Measurements from ENCODE around the gene PROZ. TPM values are rescaled to one million over a fixed set of nuclear protein-coding genes. Genes with fewer than 3 reads are reported as not detected.

The PROZ gene
- total RNA-seq, 1 experiment from 2014 or later: not detected

- no peaks in the 10 kb centered on the region for H3K27me3 ChIP-seq (ENCODE audit: insufficient read depth, low read length)
- no peak within 1 kb of the TSS for H2BK15ac ChIP-seq (ENCODE audit: low read depth, low read length)
- Mint-ChIP-seq H3K27me3 (ENCODE audit: low read depth) (no peaks in the 10 kb centered on the region), H3K4me1 (peaks cover 26 to 40% of the 10 kb centered on the region in 2 experiments), H3K36me3 (ENCODE audit: insufficient read depth in 1 of 3, low read depth in 3 of 3) (peaks cover 37 to 45% (median 42%) of the 10 kb centered on the region in 3 experiments), H3K27ac (peak within 1 kb of the TSS in 1 of 3 experiments; percentile 34; a peak in 1 of 7 replicates), H3K4me3 (peak within 1 kb of the TSS; percentile 91 to 93), H3K9me3 (no peaks in the 10 kb centered on the region)
- peak within 1 kb of the TSS; percentile 96 for H3K18ac ChIP-seq (ENCODE audit: insufficient read length, low read depth, low read length)
- H3K56ac ChIP-seq (ENCODE audit: insufficient read length, low read depth, low read length): no peak within 1 kb of the TSS
- peak within 1 kb of the TSS; percentile 95 for H3K9ac ChIP-seq (ENCODE audit: extremely low read depth, insufficient read length, low read length)
- no peak within 1 kb of the TSS for H2BK20ac ChIP-seq (ENCODE audit: low read depth, low read length, poor library complexity, severe bottlenecking)
- H4K20me1 ChIP-seq (ENCODE audit: control insufficient read depth, insufficient read depth, insufficient read length): no peaks in the 10 kb centered on the region
- peak; percentile 71 for DNase-seq
- H3K9me3 ChIP-seq (ENCODE audit: control insufficient read depth, low read depth, low read length): no peaks in the 10 kb centered on the region
- H3K79me2 ChIP-seq (ENCODE audit: insufficient read depth, low read length): peaks cover 63% of the 10 kb centered on the region
- no CpG with 5 or more reads among the region's 66 CpGs for WGBS (ENCODE audit: extremely low coverage, insufficient read length, low lambda C conversion rate)
- peak within 1 kb of the TSS; percentile 24 for H3K27ac ChIP-seq (ENCODE audit: insufficient read length, low read depth, low read length)
- H2BK5ac ChIP-seq (ENCODE audit: insufficient read length, low read length): no peak within 1 kb of the TSS
- no peaks in the 10 kb centered on the region for H3K4me1 ChIP-seq (ENCODE audit: insufficient read depth, low read length)
- H4K91ac ChIP-seq (ENCODE audit: insufficient read length, low read depth, low read length): peak within 1 kb of the TSS; percentile 71
- no peak within 1 kb of the TSS; the same call in 1 of the 2 replicates for H3K4ac ChIP-seq (ENCODE audit: low read depth, low read length)
- H2AFZ ChIP-seq (ENCODE audit: low read length): no peak within 1 kb of the TSS
- H3K23me2 ChIP-seq (ENCODE audit: insufficient read length, low read depth, low read length, poor library complexity, severe bottlenecking): peaks cover 6% of the 10 kb centered on the region
- no peak within 1 kb of the TSS for H3K23ac ChIP-seq (ENCODE audit: insufficient read length, low read depth, low read length)
- no peak within 1 kb of the TSS for H2BK12ac ChIP-seq (ENCODE audit: insufficient read length, low read depth, low read length)
- no peak within 1 kb of the TSS for H3T11ph ChIP-seq (ENCODE audit: low read length)
- peaks cover 7% of the 10 kb centered on the region for H3K79me1 ChIP-seq (ENCODE audit: insufficient read depth, low read depth, low read length, poor library complexity, severe bottlenecking)
- no peak within 1 kb of the TSS for H4K5ac ChIP-seq (ENCODE audit: insufficient read length, low read depth, low read length)
- peak within 1 kb of the TSS; percentile 88 for H3K4me2 ChIP-seq (ENCODE audit: insufficient read depth, insufficient read length, low read length)
- TF ChIP-seq, protein P1, sequence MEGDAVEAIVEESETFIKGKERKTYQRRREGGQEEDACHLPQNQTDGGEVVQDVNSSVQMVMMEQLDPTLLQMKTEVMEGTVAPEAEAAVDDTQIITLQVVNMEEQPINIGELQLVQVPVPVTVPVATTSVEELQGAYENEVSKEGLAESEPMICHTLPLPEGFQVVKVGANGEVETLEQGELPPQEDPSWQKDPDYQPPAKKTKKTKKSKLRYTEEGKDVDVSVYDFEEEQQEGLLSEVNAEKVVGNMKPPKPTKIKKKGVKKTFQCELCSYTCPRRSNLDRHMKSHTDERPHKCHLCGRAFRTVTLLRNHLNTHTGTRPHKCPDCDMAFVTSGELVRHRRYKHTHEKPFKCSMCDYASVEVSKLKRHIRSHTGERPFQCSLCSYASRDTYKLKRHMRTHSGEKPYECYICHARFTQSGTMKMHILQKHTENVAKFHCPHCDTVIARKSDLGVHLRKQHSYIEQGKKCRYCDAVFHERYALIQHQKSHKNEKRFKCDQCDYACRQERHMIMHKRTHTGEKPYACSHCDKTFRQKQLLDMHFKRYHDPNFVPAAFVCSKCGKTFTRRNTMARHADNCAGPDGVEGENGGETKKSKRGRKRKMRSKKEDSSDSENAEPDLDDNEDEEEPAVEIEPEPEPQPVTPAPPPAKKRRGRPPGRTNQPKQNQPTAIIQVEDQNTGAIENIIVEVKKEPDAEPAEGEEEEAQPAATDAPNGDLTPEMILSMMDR (conservative IDR thresholded peaks at IDR 0.05): no peak
- peak within 1 kb of the TSS; percentile 84 for H2BK120ac ChIP-seq (ENCODE audit: low read depth, low read length, poor library complexity, severe bottlenecking)
- H4K8ac ChIP-seq (replicated peaks; ENCODE audit: insufficient read length, low read depth, low read length): no peak within 1 kb of the TSS
- peak within 1 kb of the TSS; percentile 98 for H3K14ac ChIP-seq (ENCODE audit: insufficient read depth, low read length)
- no peak within 1 kb of the TSS for H2AK5ac ChIP-seq (ENCODE audit: insufficient read length, low read length)
Measured at GRCh38 chr13:113209336-113209758, 50.9 kb downstream of the PROZ start, which contains the start of gene CUL4A. Gene CUL4A (plus strand): TSS chr13:113209613. CDS start chr13:113209628, 15 bp downstream.

Measured in H9 (cell line).